Stimulated activated CD4-positive, alpha-beta T cell treated with anti-CD3 and anti-CD28 coated beads, TNF-alpha, amount 100 ng/mL, for 1 hour (primary cell): ENCODE measurements around the gene HLA-G.
"Not testable (repeated sequence)": the region's sequence is repeated elsewhere in the genome, so short reads cannot be mapped to it uniquely, and the experiment has no call there.

ENCODE experiments used
- DNase-seq, 3 donors: peaks; one replicate each; pipeline ENCODE4 v3.0.0-alpha.2; 2020; ENCODE audit warnings: low read depth in 3 of 3, low spot score in 1 of 3

HLA-G gene

DNA sequence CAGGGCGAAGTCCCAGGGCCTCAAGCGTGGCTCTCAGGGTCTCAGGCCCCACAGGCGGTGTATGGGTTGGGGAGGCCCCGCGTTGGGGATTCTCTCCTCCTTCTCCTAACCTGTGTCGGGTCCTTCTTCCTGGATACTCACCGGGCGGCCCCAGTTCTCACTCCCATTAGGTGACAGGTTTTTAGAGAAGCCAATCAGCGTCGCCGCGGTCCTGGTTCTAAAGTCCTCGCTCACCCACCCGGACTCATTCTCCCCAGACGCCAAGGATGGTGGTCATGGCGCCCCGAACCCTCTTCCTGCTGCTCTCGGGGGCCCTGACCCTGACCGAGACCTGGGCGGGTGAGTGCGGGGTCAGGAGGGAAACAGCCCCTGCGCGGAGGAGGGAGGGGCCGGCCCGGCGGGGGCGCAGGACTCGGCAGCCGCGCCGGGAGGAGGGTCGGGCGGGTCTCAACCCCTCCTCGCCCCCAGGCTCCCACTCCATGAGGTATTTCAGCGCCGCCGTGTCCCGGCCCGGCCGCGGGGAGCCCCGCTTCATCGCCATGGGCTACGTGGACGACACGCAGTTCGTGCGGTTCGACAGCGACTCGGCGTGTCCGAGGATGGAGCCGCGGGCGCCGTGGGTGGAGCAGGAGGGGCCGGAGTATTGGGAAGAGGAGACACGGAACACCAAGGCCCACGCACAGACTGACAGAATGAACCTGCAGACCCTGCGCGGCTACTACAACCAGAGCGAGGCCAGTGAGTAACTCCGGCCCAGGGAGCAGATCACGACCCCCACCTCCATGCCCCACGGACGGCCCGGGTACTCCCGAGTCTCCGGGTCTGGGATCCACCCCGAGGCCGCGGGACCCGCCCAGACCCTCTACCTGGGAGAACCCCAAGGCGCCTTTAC, at the start of gene HLA-G:
TSS of gene HLA-G (plus strand) at position 247 of the 892 bp plus-strand sequence. CDS start at position 267, 20 bp downstream.
- DNase-seq: no peak

DNA sequence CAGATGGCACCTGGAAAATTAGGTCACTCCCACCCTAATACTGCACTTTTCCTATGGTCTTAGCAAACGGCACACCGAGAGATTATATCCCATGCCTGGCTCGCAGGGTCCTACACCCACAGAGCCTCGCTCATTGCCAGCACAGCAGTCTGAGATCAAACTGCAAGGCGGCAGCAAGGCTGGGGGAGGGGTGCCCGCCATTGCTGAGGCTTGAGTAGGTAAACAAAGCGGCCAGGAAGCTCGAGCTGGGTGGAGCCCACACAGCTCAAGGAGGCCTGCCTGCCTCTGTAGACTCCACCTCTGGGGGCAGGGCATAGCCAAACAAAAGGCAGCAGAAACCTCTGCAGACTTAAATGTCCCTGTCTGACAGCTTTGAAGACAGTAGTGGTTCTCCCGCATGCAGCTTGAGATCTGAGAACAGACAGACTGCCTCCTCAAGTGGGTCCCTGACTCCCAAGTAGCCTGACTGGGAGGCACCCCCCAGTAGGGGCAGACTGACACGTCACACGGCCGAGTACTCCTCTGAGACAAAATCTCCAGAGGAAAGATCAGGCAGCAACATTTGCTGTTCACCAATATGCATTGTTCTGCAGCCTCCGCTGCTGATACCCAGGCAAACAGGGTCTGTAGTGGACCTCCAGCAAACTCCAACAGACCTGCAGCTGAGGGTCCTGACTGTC, 47.5 kb upstream of the HLA-G start:
- not testable (repeated sequence) for DNase-seq

DNA sequence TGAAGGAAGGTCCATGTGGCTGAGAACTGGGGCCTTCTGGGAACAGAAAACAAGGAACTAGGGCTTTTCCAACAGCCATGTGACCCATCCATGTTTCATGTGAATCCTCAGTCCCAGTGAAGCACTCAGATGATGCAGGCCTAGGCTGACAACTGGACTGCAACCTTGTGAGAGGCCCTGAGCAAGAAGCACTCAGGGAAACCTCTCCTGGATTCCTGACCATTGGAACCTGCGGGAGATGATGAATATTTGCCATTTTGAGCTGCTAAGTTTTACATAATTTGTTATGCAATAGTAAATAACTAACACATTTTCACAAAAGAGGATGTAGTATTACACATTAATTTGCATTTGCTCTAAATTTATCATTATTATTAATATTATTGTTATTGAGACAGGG, 38.4 kb upstream of the HLA-G start:
- no peak for DNase-seq

DNA sequence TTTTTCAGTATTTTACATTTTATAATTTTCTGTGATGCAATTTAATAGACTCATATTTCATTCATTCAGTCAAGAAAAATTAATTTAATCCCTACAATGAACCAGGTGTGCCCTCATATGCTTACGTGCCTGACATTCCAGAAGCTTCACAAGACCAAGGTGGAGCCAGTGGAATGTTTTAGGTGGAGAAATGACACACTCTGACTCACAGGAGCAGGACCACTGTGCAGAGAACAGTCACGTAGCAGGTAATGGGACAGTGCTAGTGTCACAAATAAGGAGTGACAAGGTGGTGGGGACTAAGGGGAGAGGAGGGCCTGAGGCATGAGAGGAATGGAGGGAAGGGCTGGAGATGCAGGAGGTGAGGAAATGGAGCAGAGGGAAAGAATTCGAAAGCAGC, 37.0 kb upstream of the HLA-G start:
- DNase-seq: no peak

DNA sequence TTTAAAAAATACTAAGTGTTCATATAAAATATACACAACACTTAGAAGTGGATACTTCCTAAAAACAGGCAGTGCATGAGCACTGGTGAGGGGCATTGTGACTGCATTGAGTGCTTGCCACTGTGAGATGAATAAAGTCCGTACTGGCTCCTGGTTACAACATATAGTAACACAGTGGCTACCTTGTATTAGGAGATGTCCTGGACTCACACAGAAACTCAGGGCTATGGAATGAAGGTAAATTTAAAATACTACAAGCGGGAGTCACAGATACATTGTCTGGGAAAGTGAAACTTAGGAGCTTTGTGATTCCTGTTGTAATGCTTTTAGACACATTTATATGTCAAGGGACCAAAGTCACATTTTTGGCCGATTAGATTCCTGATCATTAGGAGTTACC, 36.5 kb upstream of the HLA-G start:
- DNase-seq: no peak

DNA sequence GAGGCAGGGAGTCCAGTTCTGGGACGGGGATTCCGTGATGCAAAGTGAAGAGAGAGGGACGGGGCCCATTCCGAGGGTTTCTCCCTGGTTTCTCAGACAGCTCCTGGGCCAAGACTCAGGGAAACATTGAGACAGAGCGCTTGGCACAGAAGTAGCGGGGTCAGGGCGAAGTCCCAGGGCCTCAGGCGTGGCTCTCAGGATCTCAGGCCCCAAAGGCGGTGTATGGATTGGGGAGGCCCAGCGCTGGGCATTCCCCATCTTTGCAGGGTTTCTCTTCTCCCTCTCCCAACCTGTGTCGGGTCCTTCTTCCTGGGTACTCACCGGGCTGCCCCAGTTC, 35.9 kb upstream of the HLA-G start:
- no peak for DNase-seq

DNA sequence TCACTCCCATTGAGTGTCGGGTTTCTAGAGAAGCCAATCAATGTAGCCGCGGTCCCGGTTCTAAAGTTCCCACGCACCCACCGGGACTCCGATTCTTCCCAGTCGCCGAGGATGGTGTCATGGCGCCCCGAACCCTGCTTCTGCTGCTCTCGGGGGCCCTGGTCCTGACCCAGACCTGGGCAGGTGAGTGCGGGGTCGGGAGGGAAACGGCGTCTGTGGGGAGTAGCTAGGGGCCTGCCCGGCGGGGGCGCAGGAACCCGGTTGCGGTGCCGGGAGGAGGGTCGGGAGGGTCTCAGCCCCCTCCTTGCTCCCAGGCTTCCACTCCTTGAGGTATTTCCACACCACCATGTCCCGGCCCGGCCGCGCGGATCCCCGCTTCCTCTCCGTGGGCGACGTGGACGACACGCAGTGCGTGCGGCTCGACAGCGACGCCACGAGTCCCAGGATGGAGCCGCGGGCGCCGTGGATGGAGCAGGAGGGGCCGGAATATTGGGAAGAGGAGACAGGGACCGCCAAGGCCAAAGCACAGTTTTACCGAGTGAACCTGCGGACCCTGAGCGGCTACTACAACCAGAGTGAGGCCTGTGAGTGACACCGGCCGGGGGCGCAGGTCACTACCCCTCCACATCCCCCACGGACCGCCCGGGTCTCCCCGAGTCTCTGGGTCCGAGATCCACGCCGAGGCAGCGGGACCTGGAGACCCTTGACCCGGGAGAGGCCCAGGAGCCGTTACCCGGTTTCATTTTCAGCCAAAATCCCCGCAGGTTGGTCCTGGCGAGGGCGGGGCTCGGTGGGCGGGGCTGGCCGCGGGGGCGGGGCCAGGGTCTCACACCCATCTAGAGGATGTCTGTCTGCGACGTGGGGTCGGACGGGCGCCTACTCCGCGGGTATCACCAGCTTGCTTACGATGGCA, 35.2 kb upstream of the HLA-G start:
- DNase-seq: peak; percentile 60 to 70 (median 62)

DNA sequence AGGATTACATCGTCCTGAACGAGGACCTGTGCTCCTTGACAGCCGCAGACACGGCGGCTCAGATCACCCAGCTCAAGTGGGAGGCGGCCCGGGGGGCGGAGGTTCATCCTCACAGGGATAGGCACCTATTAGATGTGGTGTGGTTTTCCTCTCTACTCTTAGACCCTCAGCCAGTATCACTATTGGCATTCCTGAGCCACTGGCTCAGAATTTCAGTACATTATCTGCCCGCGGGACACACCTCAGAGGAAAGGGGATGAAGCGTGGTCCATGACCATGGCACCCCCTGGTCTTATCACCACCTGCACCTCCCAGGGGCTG, 34.6 kb upstream of the HLA-G start:
- no peak for DNase-seq

DNA sequence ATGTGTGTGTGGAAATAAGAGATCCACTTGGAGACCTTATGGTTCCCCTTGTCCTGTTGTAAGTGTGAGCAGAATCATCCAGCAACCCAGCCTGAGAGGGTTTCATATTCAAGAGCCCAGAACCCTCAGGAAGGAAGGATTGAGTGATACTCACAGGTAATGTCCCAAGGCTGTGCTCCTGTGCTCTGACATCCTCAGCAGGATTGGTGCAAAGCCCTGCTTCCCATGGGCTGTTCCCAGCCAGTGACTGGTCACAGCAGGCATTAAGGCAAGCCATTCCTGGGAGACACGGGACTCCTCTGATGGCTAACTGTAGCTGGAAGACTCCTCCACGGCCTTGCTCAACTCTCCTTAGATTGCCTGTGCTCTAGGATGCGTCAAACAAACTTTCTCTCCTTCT, 33.8 kb upstream of the HLA-G start:
- no peak for DNase-seq

DNA sequence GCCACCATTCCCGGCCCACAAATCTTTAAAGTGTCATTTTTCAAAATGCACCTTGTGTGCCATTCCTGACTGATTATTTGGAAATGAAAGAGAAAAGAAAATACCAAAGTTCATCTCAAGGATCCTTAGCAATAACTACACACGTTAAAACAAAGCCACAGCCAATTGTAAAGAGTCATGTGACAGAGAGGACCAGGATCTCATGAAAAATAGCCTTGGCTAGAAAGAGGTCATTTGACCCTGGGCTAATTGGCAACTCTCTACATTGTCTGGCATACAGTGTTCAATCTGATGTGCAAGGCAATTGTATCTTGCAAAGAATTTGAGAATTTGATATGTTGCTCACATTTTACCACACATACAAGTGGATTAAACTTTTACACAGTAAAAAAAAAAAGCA, 31.6 kb upstream of the HLA-G start:
- DNase-seq: no peak

DNA sequence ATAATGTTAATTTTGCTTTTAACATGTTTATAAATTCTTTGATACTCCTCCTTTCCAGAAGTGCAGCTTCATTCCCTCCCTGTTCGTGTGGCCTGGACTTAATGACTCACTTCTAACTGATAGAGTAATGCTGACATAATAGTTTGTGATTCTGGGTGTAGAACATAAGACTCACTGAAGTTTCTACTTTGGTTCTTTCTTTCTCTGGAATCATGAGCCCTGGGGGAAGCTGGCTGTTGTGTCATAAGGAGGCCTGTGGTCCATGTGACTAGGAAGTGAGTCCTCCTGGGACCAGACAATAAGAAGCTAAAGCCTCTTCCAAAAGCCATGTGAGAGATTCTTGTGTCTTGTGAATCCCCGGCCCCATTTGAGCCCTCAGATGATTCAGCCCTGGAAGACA, 30.5 kb upstream of the HLA-G start:
- DNase-seq: no peak

DNA sequence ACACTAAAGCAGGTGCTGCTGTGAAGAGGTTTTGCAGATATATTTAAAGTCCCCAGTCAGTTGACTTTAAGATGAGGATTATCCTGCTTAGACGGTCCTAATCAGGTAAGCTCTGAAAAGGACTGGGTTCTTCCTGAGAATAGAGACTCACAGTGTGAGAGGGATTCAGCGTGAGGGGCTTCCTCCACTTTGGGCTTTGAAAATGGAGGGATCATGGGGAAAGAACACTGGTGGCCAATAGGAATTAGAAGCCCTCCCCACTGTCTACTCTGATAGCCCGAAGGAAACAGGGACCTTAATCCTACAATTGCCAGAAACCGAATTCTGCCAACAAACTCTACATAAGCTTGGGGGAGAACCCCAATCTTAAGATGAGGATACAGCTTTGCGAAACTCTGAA, 29.7 kb upstream of the HLA-G start:
- no peak for DNase-seq

DNA sequence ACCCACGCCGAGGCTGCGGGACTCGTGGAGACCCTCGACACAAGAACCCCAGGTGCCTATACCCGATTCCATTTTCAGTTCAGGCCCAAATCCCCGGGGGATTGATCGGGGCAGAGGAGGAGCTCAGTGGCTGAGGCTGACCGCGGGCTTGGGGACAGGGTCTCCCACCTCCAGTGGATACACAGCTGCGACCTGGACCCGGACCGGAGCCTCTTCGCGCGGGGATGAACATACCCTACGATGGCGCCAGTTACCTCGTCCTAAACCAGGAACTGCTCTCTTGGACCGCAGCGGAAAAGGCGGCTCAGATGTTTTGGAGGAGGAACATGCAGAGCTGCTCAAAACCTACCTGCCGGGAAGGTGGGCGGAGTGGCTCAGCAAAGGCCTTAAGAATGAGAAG, 27.4 kb upstream of the HLA-G start:
- no peak for DNase-seq

DNA sequence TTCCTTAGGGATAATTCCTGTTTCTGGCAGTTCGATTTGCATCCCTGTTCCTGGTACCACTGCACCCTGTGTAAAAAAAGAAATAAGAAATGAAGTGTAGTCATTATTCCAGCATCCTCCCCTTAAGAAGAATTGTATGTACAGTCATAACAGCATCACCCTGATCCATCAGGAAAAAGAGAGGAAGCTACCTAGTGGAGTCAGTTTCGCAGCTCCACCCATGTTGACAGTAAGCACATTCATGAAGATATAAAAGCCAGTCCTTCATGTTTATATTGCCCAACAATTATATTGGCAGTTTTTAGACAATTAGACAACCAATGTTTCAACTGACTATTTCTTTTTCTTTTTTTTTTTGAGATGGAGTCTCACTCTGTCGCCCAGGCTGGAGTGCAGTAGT, 21.2 kb upstream of the HLA-G start:
- no peak for DNase-seq

DNA sequence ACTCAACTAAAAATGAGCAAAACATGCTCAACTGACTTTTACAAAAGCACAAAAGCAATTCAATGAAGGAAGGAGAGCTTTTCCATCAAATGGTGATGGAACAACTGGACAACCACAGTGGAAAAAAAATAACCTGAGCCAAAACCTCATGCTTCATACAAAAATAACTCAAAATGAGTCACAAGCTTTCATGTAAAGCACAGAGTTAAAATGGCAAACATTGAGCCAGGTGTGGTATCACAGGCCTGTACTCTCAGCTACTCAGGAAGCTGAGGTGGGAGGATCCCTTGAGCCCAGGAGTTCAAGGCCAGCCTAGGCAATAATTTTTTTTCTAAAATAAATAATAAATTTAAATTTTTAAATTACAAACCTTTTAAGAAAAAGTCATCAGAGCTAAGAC, 18.4 kb upstream of the HLA-G start:
- DNase-seq: no peak

DNA sequence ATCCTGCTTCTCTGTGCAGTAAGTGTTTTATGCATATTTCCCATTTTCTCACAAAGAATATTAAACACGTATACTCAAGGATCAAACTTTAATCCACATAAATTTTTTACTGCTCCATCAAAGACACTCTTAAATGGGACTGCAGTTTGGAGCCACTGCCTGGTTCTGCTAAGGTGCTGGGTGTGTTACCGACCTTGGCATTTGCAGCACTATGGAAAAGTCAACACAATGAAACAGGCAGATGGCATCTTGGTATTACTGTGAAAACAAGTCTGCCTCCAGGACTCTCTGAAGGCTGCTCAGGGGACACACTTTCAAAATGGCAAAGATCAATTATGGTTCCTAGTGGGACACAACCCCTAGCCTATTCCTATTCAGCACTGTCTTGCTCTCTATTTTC, 17.3 kb upstream of the HLA-G start:
- no peak for DNase-seq

DNA sequence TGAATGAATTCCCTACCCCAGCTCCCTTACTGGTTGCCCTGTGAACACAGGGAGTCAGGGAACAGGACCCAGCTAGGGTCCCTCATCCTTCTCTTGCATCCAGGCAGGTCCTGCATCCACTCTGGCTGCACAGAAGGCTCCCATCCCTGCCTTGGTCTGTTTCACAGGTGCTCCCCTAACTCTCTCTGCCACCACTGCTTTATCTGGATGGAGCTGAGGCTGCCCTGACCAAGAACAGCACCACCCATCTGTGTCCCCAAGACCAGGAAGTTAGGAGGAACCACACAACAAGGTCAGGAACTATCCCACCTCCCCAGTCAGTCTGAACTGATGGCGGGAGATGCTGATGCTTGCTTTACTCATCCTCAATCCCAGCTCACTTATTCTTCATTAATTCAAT, 16.2 kb upstream of the HLA-G start:
- DNase-seq: no peak

DNA sequence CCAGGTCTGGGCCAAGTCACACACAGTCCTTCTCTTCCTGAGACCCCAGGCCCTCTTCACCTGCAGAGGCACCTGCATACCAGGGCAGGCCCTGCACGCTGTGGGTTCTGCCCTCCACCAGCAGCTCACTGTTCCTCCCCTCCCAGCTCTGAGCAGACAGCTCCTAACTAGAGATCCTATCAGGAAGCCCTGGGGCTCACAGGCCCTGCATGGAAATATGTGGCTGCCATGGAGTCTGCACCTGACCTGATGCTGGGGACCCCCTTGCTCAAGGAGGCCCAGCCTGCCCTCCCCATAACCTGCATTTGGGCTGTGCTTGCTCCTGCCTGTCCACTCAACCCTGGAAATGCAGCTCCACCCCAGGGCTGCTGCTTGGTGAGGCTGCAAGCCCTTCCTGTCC, 14.6 kb upstream of the HLA-G start:
- DNase-seq: no peak

DNA sequence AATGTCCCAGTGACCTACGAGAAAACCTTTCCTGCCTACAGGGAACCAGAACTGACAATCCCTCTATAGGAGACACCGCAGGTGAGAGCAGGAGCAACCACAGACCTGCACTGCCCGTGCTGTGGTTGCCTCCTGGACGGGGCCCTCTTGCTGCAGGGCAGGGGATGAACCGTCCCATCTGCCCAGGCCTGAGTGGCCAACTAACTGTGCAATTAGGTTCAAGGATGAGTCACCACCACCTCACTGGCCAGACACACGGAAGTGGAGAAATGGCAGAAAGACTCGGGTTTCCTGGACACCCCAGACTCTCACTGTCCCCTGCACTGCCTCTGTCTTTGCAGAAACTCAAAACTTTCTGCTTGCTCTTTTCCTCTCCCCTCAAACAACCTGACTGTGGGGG, 13.8 kb upstream of the HLA-G start:
- DNase-seq: no peak

DNA sequence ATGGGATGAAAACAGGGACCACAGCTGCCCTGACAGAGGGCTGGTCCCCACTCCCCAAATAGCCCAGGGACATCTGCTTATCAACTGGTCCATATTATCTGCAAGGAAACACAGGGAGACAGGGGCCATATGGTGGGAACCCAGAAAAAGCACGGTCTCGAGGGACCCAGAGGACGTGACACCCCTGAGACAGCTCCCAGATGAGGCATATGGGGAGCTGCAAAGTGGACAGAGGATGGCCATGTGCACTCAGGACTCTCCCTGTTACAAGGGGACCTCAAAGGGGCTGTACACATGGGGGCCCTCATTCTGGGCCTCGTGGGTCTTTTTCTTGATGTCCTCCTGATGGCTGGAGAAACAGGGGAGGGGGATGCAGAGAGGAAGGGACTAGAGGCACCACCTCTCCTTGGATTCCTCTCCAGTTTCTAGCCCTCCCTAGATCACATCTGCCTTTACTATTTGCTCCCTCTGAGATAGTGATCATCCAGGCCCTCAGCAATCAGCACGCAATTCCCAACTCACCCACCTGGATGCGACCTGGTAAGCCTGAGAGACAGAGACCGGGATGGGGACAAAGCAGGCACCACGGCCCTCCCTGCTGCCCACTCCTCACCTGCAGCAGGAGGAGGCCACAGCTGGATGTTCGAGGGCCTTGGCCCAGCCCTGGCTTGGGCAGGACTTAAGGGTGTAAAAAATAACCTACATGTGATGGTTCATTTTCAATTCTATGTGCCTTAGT, 13.1 kb upstream of the HLA-G start:
- DNase-seq: no peak

DNA sequence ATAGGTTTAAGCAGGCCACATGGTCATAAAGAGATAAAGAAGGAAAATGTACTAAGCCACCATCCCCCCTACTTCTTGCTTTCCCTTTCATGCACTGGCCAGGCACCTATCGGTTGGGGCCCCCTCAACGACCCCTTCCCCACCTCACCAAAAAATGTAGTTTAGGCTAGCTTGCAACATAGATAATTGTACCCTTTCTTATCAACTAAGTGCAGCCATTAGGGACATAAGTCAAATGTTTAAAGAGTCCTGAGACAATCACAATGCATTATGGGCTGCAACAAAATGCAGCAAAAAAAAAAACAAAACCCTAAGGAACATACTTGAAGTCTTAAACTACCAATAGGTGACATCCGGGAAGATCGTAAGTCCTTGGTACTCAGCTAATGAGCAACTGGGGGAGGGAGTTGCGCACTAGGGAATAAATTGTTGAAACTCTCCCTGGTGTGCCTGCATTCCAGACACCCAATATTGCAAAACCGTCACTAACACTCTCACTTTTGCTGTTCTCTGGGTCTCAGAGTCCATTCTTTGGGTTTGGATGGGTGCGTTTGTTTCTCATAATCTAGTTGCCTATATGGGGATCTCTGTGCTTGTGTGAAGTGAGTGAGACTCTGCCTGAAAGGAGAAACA, 12.4 kb upstream of the HLA-G start:
- DNase-seq: no peak
